AG10803 (cell line): Measurements from ENCODE around the gene OR7G3.

ENCODE experiments used
- DNase-seq: peaks from one replicate; pipeline ENCODE4 v3.0.0; 2010; ENCODE audit warnings: low read depth
- H3K4me3 ChIP-seq: 2 replicates; pipeline ENCODE4 v1.5.1; 2011; ENCODE audit warnings: mild to moderate bottlenecking, low read length, control low read depth
- TF ChIP-seq, protein P1 (sequence below): conservative IDR thresholded peaks from 2 replicates; pipeline ENCODE4 v1.5.1; 2011; ENCODE audit warnings: mild to moderate bottlenecking, low read length, control low read depth, inconsistent platforms

The OR7G3 gene

DNA sequence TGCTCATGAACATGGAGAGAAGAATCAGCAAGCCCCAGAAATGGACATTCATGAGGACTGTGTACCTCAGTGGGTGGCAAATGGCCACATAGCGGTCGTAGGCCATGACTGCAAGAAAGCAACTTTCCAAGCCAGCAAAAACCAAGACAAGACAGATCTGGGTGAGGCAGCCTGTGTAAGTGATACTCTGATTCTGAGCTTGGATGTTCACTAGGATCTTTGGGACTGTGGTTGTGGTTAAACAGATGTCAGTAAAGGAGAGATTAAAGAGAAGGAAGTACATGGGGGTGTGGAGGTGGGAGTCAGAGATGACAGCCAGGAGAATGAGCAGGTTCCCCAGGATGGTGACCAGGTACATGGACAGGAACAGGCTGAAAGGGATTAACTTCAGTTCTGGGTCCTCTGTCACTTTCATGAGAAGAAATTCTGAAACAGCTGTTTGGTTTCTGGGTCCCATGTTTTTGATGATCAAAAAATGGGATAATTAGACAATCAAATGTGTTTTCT lies 11.4 kb downstream of the OR7G3 start, which contains the start of gene OR7G1:
Gene OR7G1, minus strand, starts transcription at position 457 of the 507 bp plus-strand sequence. Its CDS starts 0 bp downstream, at position 457.
- TF ChIP-seq, protein P1, sequence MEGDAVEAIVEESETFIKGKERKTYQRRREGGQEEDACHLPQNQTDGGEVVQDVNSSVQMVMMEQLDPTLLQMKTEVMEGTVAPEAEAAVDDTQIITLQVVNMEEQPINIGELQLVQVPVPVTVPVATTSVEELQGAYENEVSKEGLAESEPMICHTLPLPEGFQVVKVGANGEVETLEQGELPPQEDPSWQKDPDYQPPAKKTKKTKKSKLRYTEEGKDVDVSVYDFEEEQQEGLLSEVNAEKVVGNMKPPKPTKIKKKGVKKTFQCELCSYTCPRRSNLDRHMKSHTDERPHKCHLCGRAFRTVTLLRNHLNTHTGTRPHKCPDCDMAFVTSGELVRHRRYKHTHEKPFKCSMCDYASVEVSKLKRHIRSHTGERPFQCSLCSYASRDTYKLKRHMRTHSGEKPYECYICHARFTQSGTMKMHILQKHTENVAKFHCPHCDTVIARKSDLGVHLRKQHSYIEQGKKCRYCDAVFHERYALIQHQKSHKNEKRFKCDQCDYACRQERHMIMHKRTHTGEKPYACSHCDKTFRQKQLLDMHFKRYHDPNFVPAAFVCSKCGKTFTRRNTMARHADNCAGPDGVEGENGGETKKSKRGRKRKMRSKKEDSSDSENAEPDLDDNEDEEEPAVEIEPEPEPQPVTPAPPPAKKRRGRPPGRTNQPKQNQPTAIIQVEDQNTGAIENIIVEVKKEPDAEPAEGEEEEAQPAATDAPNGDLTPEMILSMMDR = no peak
- DNase-seq = no peak
- H3K4me3 ChIP-seq = no peak within 1 kb of the TSS

DNA sequence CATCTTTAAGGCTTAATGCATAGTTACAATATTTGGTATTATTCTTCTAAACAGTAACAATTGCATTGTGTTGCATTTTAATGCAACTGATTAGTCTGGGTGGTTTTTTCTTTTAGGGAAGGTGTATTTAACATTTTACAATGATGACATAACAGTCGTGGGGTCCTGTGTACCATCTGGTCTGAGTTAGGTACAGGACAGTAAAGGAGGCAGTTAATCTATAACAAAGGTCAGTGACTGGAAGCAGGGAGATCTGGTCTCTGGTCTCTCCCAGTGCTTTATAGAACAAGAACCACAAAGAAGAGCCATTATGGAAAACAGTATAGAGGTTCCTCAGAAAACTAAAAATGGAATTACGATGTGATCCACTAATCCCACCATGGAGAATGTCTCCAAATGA lies 16.8 kb downstream of the OR7G3 start:
- no peak overlapping the region for H3K4me3 ChIP-seq
- no peak for DNase-seq
- TF ChIP-seq, protein P1 = no peak

DNA sequence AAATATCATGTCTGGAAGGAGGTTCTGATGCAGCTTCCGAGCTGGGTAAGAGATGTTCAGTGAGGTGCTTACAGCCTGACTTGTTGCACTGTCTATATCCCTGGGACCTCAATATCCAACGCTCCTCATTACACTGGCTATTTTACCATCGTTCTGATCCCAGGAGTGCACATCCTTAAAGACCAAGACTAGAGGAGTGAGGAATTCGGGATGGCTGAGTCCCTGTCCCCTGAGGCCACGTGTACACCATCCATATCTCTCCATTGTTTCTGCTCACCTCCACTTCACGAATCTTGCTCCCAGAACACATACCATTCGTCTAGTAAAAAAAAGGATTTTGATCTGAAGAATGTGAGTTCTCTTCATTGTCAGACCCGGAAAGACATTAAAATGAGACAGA lies 19.4 kb downstream of the OR7G3 start, which contains the start of gene OR7G2:
Gene OR7G2, minus strand, starts transcription at position 101 of the 400 bp plus-strand sequence. CDS start 4,232 bp downstream, outside the sequence.
- no peak within 1 kb of the TSS for H3K4me3 ChIP-seq
- no peak for DNase-seq
- TF ChIP-seq, protein P1 = no peak

DNA sequence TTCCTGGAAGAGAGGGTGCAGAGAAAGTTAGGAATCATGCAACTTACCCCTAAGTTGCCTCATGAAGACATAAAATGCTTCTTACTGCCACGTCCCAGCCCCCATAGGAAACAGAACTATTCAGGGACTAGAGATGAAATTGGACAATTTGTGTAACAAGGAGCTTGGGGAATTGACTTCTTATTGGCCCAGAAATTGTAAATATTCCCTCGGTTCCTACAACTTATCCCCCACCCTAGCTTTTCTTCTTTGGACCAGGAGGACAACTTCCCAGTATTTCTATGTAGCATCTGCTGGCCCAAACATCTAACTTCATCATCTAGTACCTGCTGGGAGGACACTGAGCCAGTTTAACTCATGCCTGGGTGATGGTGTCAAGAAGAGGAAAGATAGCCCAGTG lies 40.0 kb downstream of the OR7G3 start, which contains the start of gene OR1M1:
Gene OR1M1, plus strand, starts transcription at position 301 of the 400 bp plus-strand sequence. CDS start 6,184 bp downstream, outside the sequence.
- TF ChIP-seq, protein P1 = no peak
- no peak within 1 kb of the TSS for H3K4me3 ChIP-seq
- no peak for DNase-seq

DNA sequence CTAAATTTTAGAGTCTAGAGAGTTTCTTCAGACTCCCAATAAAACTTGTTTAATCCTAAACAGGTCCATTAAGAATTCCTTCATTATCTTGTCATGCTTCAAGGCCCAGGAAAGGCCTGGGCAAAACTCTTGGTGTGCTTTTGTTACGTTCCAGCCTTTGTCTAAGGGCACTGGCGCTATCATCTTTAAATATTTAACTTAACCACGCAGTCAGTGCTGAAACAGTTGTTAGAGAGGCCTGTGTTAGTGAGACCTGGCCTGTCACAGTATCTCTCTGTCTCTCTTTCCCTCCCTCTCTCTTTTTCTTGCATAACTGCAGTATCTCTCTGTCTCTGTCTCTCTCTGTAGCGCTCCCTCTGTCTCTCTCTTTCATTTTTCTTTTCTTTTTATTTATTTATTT lies 48.1 kb downstream of the OR7G3 start:
- H3K4me3 ChIP-seq = no peak overlapping the region
- DNase-seq = no peak

DNA sequence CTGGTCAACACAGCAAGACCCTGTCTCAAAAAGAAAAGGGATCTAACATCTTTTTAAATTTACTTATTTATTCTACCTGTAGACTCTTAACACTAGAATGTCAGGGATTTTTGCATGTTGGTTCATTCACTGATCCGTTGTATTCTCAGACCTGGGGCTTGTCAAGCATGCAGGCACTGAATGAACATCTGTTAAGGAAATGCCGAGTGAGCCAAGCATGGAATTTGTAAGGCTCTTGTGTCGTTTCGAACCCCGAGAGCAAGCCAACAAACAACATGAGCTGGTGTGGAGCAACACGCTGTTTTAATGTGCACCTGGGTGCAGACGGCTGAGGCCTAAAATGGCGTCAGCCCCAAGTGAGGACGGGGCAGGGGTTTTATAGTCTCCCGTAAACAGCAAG lies 49.8 kb downstream of the OR7G3 start:
- DNase-seq = no peak
- TF ChIP-seq, protein P1 = no peak
- H3K4me3 ChIP-seq = no peak overlapping the region

More for the DNA sequence above, 48.1 kb downstream of the OR7G3 start:
- TF ChIP-seq, protein P1 = no peak
